Activated gamma-delta T cell (primary cell): ENCODE data around the gene PPP1CB.
A peak's percentile ranks its signal among the peaks of the same experiment; 100 is the strongest.
"Not testable (repeated sequence)": the region's sequence is repeated elsewhere in the genome, so short reads cannot be mapped to it uniquely, and the experiment has no call there.

Source experiments
- DNase-seq: peaks from one replicate; lab custom pipeline; 2025; lab: John Stamatoyannopoulos, UW
- total RNA-seq, 2 donors: gene quantifications; one replicate each; lab custom pipeline; 2026; lab: John Stamatoyannopoulos, UW

The PPP1CB gene
- total RNA-seq: 143 to 158 reads per million in 2 donors

- peak; percentile 99 for DNase-seq
Observed at GRCh38 chr2:28751252-28751955, at the start of gene PPP1CB. TSS of gene PPP1CB (plus strand) at chr2:28751830. CDS start at chr2:28752125, 295 bp downstream.

GRCh38 chr2:28702415-28702861 is 49.2 kb upstream of the PPP1CB start:
- DNase-seq: no peak

- no peak for DNase-seq
Observed at GRCh38 chr2:28702878-28703277, 48.8 kb upstream of the PPP1CB start.

GRCh38 chr2:28704621-28705020 is 47.0 kb upstream of the PPP1CB start:
- DNase-seq: no peak

GRCh38 chr2:28705751-28706440 is 45.7 kb upstream of the PPP1CB start:
- no peak for DNase-seq

- DNase-seq: no peak
Observed at GRCh38 chr2:28707592-28707991, 44.0 kb upstream of the PPP1CB start.

- no peak for DNase-seq
Observed at GRCh38 chr2:28709101-28709500, 42.5 kb upstream of the PPP1CB start.

GRCh38 chr2:28710545-28710944 is 41.1 kb upstream of the PPP1CB start:
- no peak for DNase-seq

GRCh38 chr2:28713577-28714298 is 37.9 kb upstream of the PPP1CB start:
- DNase-seq: no peak

GRCh38 chr2:28716265-28716865 is 35.3 kb upstream of the PPP1CB start:
- DNase-seq: no peak

- no peak for DNase-seq
Observed at GRCh38 chr2:28717339-28717758, 34.3 kb upstream of the PPP1CB start.

GRCh38 chr2:28720345-28720744 is 31.3 kb upstream of the PPP1CB start:
- DNase-seq: no peak

GRCh38 chr2:28721601-28722191 is 29.9 kb upstream of the PPP1CB start:
- DNase-seq: no peak

GRCh38 chr2:28725021-28725711 is 26.5 kb upstream of the PPP1CB start:
- DNase-seq: no peak

GRCh38 chr2:28726177-28726576 is 25.5 kb upstream of the PPP1CB start:
- no peak for DNase-seq

- no peak for DNase-seq
Observed at GRCh38 chr2:28729698-28730097, 21.9 kb upstream of the PPP1CB start.

- DNase-seq: no peak
Observed at GRCh38 chr2:28730641-28731146, 20.9 kb upstream of the PPP1CB start.

GRCh38 chr2:28735511-28735910 is 16.1 kb upstream of the PPP1CB start:
- DNase-seq: no peak

- no peak for DNase-seq
Observed at GRCh38 chr2:28736034-28736433, 15.6 kb upstream of the PPP1CB start.

- DNase-seq: no peak
Observed at GRCh38 chr2:28737655-28738054, 14.0 kb upstream of the PPP1CB start.

- not testable (repeated sequence) for DNase-seq
Observed at GRCh38 chr2:28742619-28743018, 9.0 kb upstream of the PPP1CB start.
